ENCODE data around the gene ZNF622. TPM values are rescaled to one million over a fixed set of nuclear protein-coding genes. Genes with fewer than 3 reads are reported as not detected.

The ZNF622 gene
- total and polyA plus RNA-seq, 2 donors (not counting 3 experiments of a cell fraction or from before 2014, with no cell fraction given), result 10.0 to 26.6 TPM

DNA sequence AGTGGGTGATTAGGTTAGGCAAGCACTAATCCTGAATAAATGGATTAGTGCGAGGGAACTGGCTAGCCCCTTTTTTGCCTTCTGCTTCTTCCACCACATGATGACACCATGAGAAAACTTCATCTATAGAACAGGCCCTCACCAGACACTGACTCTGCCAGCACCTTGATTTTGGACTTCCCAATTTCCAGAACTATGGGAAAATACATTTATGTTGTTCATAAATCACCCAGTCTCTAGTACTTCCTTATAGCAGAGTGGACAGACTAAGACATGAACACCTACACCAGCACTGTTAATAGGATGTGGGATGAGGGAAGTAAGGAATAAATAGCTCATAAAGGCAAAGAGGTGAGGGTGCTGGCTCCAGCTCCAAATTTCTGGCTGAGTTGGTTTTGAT, 1.4 kb downstream of the ZNF622 start:
- DNase-seq (ENCODE audit: low read depth, low spot score), result no peak
- ChIA-PET POLR2A (no interaction called here), CTCF (interaction anchor here (3.5 kb wide), 1 partner anchor 9 kb away, joined by 22 read pairs; no protein-coding TSS in a partner anchor)
- Histone ChIP-seq H3K9me1 (replicated peaks; ENCODE audit: control insufficient read depth, extremely low read depth, insufficient read depth, low read length) (no peaks in the 10 kb centered on the region), H3K79me2 (ENCODE audit: control insufficient read depth, insufficient read depth, low read length) (peaks cover 39% of the 10 kb centered on the region), H3K36me3 (ENCODE audit: control insufficient read depth in 2 of 2, extremely low read depth in 1 of 2, insufficient read depth in 2 of 2, low read length in 2 of 2) (peaks cover 4 to 14% of the 10 kb centered on the region in 2 experiments), H3K9me3 (replicated peaks; ENCODE audit: control insufficient read depth, insufficient read depth, low read length) (no peaks in the 10 kb centered on the region), H3K4me3 (replicated peaks in 1 of 3; ENCODE audit: insufficient read depth in 1 of 3, low read depth in 1 of 3, low read length in 3 of 3) (peak overlapping the region in 2 of 3 experiments; percentile 72 to 82), H3K9ac (replicated peaks; ENCODE audit: extremely low read depth, insufficient read depth, low read length) (no peak overlapping the region), H2AFZ (ENCODE audit: low read depth, low read length) (no peak overlapping the region), H3K27me3 (ENCODE audit: control insufficient read depth in 2 of 2, insufficient read depth in 2 of 2, low read length in 2 of 2) (no peaks in the 10 kb centered on the region), H3K27ac (ENCODE audit: insufficient read depth, low read depth, low read length) (no peak overlapping the region), H3K4me2 (ENCODE audit: insufficient read depth, low read length) (peak overlapping the region; percentile 93), H4K20me1 (replicated peaks; ENCODE audit: control insufficient read depth, extremely low read depth, insufficient read depth, low read length) (no peaks in the 10 kb centered on the region), H3K4me1 (ENCODE audit: control insufficient read depth, extremely low read depth, insufficient read depth, low read length) (peaks cover 27% of the 10 kb centered on the region)
- BruUV-seq (replicated peaks), result no TSS peak
- intact Hi-C loops (cut with micrococcal nuclease) (no loop called here), dilution Hi-C loops (cut with MboI; ENCODE audit: extremely low pct_ligation_motif_present, low sequenced_read_pairs) (no loop called here)
- TF ChIP-seq POLR2A (IDR thresholded peaks at IDR 0.05; ENCODE audit: low read depth, low read length) (no peak), MYC (IDR thresholded peaks at IDR 0.05; ENCODE audit: low read depth, low read length) (no peak), FOS (IDR thresholded peaks at IDR 0.05; ENCODE audit: borderline replicate concordance, insufficient read depth, low read length) (no peak), POLR2AphosphoS5 (IDR thresholded peaks at IDR 0.05; ENCODE audit: insufficient read depth, low read depth, low read length) (no peak), EZH2 (IDR thresholded peaks at IDR 0.05; ENCODE audit: borderline replicate concordance, low read depth, low read length, severe bottlenecking) (no peak), GATA2 (IDR thresholded peaks at IDR 0.05; ENCODE audit: insufficient read depth, insufficient read length, low read depth, low read length) (no peak), JUN (IDR thresholded peaks at IDR 0.05; ENCODE audit: borderline replicate concordance, insufficient read depth, insufficient read length, low read depth) (no peak)
- TF ChIP-seq, protein P1, sequence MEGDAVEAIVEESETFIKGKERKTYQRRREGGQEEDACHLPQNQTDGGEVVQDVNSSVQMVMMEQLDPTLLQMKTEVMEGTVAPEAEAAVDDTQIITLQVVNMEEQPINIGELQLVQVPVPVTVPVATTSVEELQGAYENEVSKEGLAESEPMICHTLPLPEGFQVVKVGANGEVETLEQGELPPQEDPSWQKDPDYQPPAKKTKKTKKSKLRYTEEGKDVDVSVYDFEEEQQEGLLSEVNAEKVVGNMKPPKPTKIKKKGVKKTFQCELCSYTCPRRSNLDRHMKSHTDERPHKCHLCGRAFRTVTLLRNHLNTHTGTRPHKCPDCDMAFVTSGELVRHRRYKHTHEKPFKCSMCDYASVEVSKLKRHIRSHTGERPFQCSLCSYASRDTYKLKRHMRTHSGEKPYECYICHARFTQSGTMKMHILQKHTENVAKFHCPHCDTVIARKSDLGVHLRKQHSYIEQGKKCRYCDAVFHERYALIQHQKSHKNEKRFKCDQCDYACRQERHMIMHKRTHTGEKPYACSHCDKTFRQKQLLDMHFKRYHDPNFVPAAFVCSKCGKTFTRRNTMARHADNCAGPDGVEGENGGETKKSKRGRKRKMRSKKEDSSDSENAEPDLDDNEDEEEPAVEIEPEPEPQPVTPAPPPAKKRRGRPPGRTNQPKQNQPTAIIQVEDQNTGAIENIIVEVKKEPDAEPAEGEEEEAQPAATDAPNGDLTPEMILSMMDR (IDR thresholded peaks at IDR 0.05; ENCODE audit: extremely low read depth in 1 of 2, insufficient read depth in 1 of 2, low read depth in 1 of 2, low read length in 2 of 2), result no peak
- TF ChIP-seq, protein P2, sequence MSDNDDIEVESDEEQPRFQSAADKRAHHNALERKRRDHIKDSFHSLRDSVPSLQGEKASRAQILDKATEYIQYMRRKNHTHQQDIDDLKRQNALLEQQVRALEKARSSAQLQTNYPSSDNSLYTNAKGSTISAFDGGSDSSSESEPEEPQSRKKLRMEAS (IDR thresholded peaks at IDR 0.05; ENCODE audit: insufficient read depth, insufficient read length), result no peak
- no peak for FAIRE-seq
